Measurements from ENCODE around the gene CEND1.

DNA sequence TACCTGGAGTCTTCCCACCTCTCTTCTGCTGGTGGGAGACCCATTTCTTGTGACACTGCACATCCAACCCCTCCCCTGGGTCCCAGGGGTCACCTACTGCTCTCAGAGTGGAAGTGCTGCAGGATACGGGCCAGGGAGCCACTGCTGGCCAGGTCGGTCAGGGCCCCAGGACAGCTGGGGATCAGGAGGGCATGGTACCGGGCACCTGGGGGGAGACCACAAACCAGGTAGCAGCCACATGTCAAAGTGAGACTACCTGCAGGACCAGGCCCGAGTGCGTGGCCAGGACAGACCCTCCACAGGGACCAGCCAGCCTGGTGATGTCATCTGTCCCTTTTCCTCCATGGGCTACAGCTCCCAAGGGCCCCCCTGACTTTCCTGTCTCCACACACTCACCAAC, 16.5 kb downstream of the CEND1 start:
- TF ChIP-seq, protein P1, sequence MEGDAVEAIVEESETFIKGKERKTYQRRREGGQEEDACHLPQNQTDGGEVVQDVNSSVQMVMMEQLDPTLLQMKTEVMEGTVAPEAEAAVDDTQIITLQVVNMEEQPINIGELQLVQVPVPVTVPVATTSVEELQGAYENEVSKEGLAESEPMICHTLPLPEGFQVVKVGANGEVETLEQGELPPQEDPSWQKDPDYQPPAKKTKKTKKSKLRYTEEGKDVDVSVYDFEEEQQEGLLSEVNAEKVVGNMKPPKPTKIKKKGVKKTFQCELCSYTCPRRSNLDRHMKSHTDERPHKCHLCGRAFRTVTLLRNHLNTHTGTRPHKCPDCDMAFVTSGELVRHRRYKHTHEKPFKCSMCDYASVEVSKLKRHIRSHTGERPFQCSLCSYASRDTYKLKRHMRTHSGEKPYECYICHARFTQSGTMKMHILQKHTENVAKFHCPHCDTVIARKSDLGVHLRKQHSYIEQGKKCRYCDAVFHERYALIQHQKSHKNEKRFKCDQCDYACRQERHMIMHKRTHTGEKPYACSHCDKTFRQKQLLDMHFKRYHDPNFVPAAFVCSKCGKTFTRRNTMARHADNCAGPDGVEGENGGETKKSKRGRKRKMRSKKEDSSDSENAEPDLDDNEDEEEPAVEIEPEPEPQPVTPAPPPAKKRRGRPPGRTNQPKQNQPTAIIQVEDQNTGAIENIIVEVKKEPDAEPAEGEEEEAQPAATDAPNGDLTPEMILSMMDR (IDR thresholded peaks at IDR 0.05; ENCODE audit: low read depth, low read length): no peak
- TF ChIP-seq POLR2A (IDR thresholded peaks at IDR 0.05; ENCODE audit: extremely low read depth, insufficient read length): no peak
- TF ChIP-seq, protein P2, sequence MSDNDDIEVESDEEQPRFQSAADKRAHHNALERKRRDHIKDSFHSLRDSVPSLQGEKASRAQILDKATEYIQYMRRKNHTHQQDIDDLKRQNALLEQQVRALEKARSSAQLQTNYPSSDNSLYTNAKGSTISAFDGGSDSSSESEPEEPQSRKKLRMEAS (IDR thresholded peaks at IDR 0.05; ENCODE audit: low read depth, low read length): no peak
- TF ChIP-seq MYC (IDR thresholded peaks at IDR 0.05; ENCODE audit: low read depth, low read length): no peak
